Stimulated activated CD4-positive, alpha-beta T cell treated with anti-CD3 and anti-CD28 coated beads, Interleukin-1b, Interleukin-23, amount 100 ng/mL, for 1 hour (primary cell): ENCODE data around the gene TMX4.
"Not testable (repeated sequence)": the region's sequence is repeated elsewhere in the genome, so short reads cannot be mapped to it uniquely, and the experiment has no call there.

Source experiments
- DNase-seq, 2 donors: peaks; one replicate each; pipeline ENCODE4 v3.0.0-alpha.2; 2020; ENCODE audit warnings: low read depth in 2 of 2

TMX4 gene

GRCh38 chr20:7971536-7972280, 47.9 kb downstream of the TMX4 start:
- no peak for DNase-seq

DNA sequence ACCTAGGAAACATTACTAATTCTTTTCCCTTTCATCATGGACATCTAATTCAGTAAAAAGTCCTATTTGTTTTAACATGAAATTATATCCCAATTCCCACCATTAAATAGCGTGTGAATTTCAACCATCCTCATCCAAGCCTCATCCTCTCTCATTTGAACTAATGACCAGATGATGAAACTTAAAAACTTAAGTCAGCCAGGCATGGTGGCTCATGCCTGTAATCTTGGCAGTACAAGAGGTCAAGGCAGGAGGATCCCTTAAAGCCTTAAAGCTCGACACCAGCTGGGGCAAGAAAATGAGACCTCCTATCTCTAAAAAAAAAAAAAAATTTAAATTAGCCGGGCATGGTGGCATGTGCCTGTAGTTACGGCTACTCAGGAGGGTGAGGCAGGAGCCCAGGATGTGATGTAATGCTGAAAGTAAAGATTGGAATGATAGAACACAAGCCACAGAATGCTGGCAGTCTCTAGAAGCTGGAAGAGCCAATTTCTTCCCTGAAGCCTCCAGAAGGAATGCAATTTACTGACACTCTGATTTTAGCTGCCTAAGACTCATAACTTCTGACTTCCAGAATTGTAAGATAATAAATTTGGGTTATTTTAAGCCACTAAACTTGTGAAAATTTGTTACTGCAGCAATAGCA, 52.2 kb downstream of the TMX4 start:
- DNase-seq, result no peak

- no peak for DNase-seq
Measured at GRCh38 chr20:7966176-7966575, 53.4 kb downstream of the TMX4 start.

DNA sequence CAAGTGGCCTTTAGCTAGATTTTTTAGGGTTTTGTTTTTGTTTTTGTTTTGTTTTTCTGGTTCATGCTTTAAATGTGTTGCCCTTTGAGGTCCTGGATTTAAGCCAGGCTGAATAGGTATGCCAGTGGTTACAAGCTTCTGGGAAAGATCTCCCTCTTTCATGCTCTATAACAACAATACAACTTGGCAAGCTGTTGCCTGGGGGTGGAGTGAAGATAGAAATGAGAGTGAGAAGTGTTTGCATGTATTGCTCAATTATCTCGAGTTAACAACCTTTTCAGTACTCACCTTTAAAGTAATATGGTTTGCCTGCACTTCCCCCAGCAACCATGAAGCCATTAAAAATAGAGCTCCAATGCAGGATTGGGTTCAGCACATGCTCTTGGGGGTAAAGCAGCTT, 60.1 kb downstream of the TMX4 start:
- DNase-seq, result no peak

GRCh38 chr20:7956561-7956960, 63.0 kb downstream of the TMX4 start:
- DNase-seq, result not testable (repeated sequence)

DNA sequence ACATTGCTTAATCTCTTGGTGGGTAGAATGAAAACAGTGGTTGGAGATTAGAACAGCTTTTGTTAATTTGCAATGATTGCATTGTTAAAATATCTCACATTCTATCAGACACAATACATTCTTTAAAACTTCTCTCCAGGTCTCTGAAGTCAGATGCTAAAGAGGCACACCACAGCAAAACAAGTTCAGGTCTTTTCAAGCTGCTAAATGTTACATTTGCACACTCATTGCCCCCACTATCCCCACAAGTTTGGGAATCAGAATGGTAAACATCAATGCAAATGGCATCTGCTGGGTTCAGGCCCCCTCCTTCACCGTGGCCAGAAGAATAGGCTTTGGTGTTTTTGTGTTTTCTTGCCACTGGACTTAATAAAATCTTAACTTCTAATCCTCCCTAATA, 69.2 kb downstream of the TMX4 start:
- DNase-seq, result no peak

GRCh38 chr20:7943891-7944290, 75.7 kb downstream of the TMX4 start:
- DNase-seq, result no peak

- no peak for DNase-seq
Measured at GRCh38 chr20:7940341-7940740, 79.2 kb downstream of the TMX4 start, which contains the start of gene HAO1. TSS of gene HAO1 (minus strand) at chr20:7940458. CDS start at chr20:7940422, 36 bp downstream.

GRCh38 chr20:7939663-7940062, 79.9 kb downstream of the TMX4 start:
- DNase-seq, result no peak

DNA sequence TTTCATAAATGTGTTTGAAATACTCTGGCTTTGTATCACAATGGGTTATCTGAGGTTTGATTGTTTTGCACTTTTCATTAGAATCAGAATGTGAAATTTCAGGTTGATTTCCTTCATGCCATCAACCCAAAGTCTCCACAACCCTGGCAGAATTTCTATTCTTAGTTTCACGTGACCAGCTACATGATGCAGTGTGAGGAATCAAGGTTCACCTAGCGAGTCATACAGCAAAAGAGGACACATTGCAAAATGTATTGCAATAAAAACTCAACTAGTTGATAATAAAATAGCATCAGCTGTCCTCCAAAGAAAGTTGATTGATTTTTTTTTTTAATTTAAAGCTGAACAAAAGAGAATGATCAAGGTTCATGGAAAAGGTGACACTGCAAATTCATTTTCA, 81.5 kb downstream of the TMX4 start:
- no peak for DNase-seq

- DNase-seq, result no peak
Measured at GRCh38 chr20:7937328-7937727, 82.2 kb downstream of the TMX4 start.

- DNase-seq, result no peak
Measured at GRCh38 chr20:7935027-7935551, 84.5 kb downstream of the TMX4 start.

GRCh38 chr20:7933346-7933745, 86.2 kb downstream of the TMX4 start:
- no peak for DNase-seq

- no peak for DNase-seq
Measured at GRCh38 chr20:7930343-7930742, 89.2 kb downstream of the TMX4 start.
